Transverse colon (tissue), 4 donors: ENCODE measurements around the gene AGTPBP1. TPM values are rescaled to one million over a fixed set of nuclear protein-coding genes. Genes with fewer than 3 reads are reported as not detected.

Source experiments
- DNase-seq: peaks from one replicate; pipeline ENCODE4 v3.0.0-alpha.2; 2019
- H3K27ac ChIP-seq, 4 donors: fragments of 200-600 bp; sonication (generic); 2 replicates each; pipeline ENCODE4 v1.5.1; 2016 to 2018; ENCODE audit warnings: inconsistent platforms in 4 of 4
- H3K27me3 ChIP-seq: fragments of 200-600 bp; sonication (generic); 2 replicates; pipeline ENCODE4 v1.5.1; 2017; ENCODE audit warnings: inconsistent platforms
- H3K36me3 ChIP-seq, 4 donors: fragments of 200-600 bp; sonication (generic); 2 replicates each; pipeline ENCODE4 v1.5.1; 2017 to 2019; ENCODE audit warnings: inconsistent platforms in 4 of 4
- H3K4me1 ChIP-seq, 4 donors: fragments of 200-600 bp; sonication (generic); 2 replicates each; pipeline ENCODE4 v1.5.1; 2017 to 2020; ENCODE audit warnings: inconsistent platforms in 4 of 4
- H3K4me3 ChIP-seq, 4 donors: fragments of 200-600 bp; sonication (generic); 1 replicate in 1 of 4; 2 replicates in 3 of 4; pipeline versions ENCODE4 v1.5.1 to v1.6.1; 2017 to 2019; ENCODE audit warnings: inconsistent platforms in 4 of 4
- H3K9me3 ChIP-seq, 2 donors: fragments of 200-600 bp; sonication (generic); 2 replicates each; pipeline ENCODE4 v1.5.1; 2017 to 2019; ENCODE audit warnings: inconsistent platforms in 2 of 2
- CTCF ChIP-seq, 5 experiments: fragments of 200-600 bp in 3 of 5; fragments of 450-650 bp in 2 of 5; sonication (generic) in 3 of 5; IDR thresholded peaks; 1 replicate in 2 of 5; 2 replicates in 3 of 5; pipeline ENCODE4 v1.5.1; 2016 to 2017; ENCODE audit warnings: antibody characterized with exemption in 5 of 5, inconsistent platforms in 3 of 5, mild to moderate bottlenecking in 2 of 5, moderate library complexity in 1 of 5
- EP300 ChIP-seq: sonication (generic); formaldehyde crosslinking; IDR thresholded peaks from one replicate; pipeline ENCODE4 v1.6.1; 2017; ENCODE audit warnings: antibody characterized with exemption, low read depth
- POLR2A ChIP-seq: fragments of 450-650 bp; IDR thresholded peaks from one replicate; pipeline ENCODE4 v1.6.1; 2016; ENCODE audit warnings: antibody characterized with exemption, mild to moderate bottlenecking, moderate library complexity
- POLR2AphosphoS5 ChIP-seq, 3 donors: sonication (generic); formaldehyde crosslinking; IDR thresholded peaks; one replicate each; pipeline ENCODE4 v1.6.1; 2016; ENCODE audit warnings: antibody characterized with exemption in 3 of 3
- WGBS, 2 donors: methylation state at CpG; one replicate each; pipeline ENCODE4 v1.1.5; 2018; ENCODE audit warnings: low coverage in 1 of 2; 5-methylcytosine and 5-hydroxymethylcytosine counted together
- in situ Hi-C, 4 donors: fragments of 200-750 bp; cut with MboI; loops; one replicate each; pipeline versions ENCODE4 v1.15.0 to v1.15.1; 2017; ENCODE audit warnings: low sequenced_read_pairs in 3 of 4, low pct_ligation_motif_present in 1 of 4, low pct_unique_long_range_greater_than_20kb in 1 of 4
- intact Hi-C: fragments of 100-400 bp; cut with DNase I; formaldehyde crosslinking; loops from one replicate; pipeline ENCODE4 v1.15.1; 2023; ENCODE audit warnings: low total_unique reads
- total RNA-seq, 4 donors: library from RNA; depleted of rRNA; stranded (reverse); fragments of >200 nt; gene quantifications; one replicate each; pipeline ENCODE4 v1.1.0, GENCODE V29; 2016

The AGTPBP1 gene
- total RNA-seq, 4 donors from 2014 or later: 4.1 to 21.0 (median 15.4) TPM

GRCh38 chr9:85645909-85646627 lies 95.7 kb downstream of the AGTPBP1 start:
- Histone ChIP-seq H3K27ac (no peak overlapping the region), H3K36me3 (no peaks in the 10 kb centered on the region), H3K4me3 (no peak overlapping the region), H3K27me3 (no peaks in the 10 kb centered on the region), H3K9me3 (no peaks in the 10 kb centered on the region), H3K4me1 (no peaks in the 10 kb centered on the region)
- in situ Hi-C loops (no loop called here), intact Hi-C loops (no loop called here)
- no peak for TF ChIP-seq POLR2A
- no peak for TF ChIP-seq CTCF (IDR thresholded peaks at IDR 0.05)
- no peak for TF ChIP-seq POLR2AphosphoS5 (IDR thresholded peaks at IDR 0.05)
- no peak for TF ChIP-seq EP300
- WGBS, 2 donors: 83 to 86% methylated on average over 3 of the region's 3 CpGs
- no peak for DNase-seq

- TF ChIP-seq CTCF (IDR thresholded peaks at IDR 0.05) (no peak), POLR2AphosphoS5 (IDR thresholded peaks at IDR 0.05) (no peak), EP300 (no peak), POLR2A (no peak)
- no peak overlapping the region for H3K27ac ChIP-seq
- in situ Hi-C loops (no loop called here), intact Hi-C loops (no loop called here)
- H3K9me3 ChIP-seq: no peaks in the 10 kb centered on the region
- WGBS, 2 donors: 90 to 94% methylated on average over 1 of the region's 1 CpG
- H3K4me1 ChIP-seq: no peaks in the 10 kb centered on the region
- no peaks in the 10 kb centered on the region for H3K27me3 ChIP-seq
- no peak for DNase-seq
- no peaks in the 10 kb centered on the region for H3K36me3 ChIP-seq
- no peak overlapping the region for H3K4me3 ChIP-seq
Observed at GRCh38 chr9:85640425-85640824, 101.3 kb downstream of the AGTPBP1 start.

- Histone ChIP-seq H3K36me3 (no peaks in the 10 kb centered on the region), H3K4me3 (no peak overlapping the region), H3K27me3 (no peaks in the 10 kb centered on the region), H3K4me1 (no peaks in the 10 kb centered on the region), H3K9me3 (no peaks in the 10 kb centered on the region), H3K27ac (no peak overlapping the region)
- WGBS, 2 donors: 65 to 87% methylated on average over 3 of the region's 3 CpGs
- intact Hi-C loops: no loop called here
- TF ChIP-seq POLR2AphosphoS5 (IDR thresholded peaks at IDR 0.05) (no peak), EP300 (no peak), CTCF (IDR thresholded peaks at IDR 0.05) (no peak), POLR2A (no peak)
- in situ Hi-C loops: no loop called here
- no peak for DNase-seq
Observed at GRCh38 chr9:85639675-85640186, 102.0 kb downstream of the AGTPBP1 start.

- Histone ChIP-seq H3K4me1 (no peaks in the 10 kb centered on the region), H3K4me3 (no peak overlapping the region), H3K27me3 (no peaks in the 10 kb centered on the region), H3K9me3 (no peaks in the 10 kb centered on the region), H3K27ac (no peak overlapping the region), H3K36me3 (peaks cover 0 to 4% (median 0%) of the 10 kb centered on the region in 4 donors)
- DNase-seq: no peak
- 98 to 100% methylated on average over 1 of the region's 1 CpG for WGBS, 2 donors
- TF ChIP-seq POLR2A: no peak
- TF ChIP-seq EP300: no peak
- TF ChIP-seq CTCF (IDR thresholded peaks at IDR 0.05): no peak
- TF ChIP-seq POLR2AphosphoS5 (IDR thresholded peaks at IDR 0.05): no peak
- intact Hi-C loops (no loop called here), in situ Hi-C loops (no loop called here)
Observed at GRCh38 chr9:85631809-85632208, 109.9 kb downstream of the AGTPBP1 start.
